GM12878 (cell line): ENCODE data around the gene RPS23. TPM values are rescaled to one million over a fixed set of nuclear protein-coding genes. Genes with fewer than 3 reads are reported as not detected.

ENCODE experiments used
- ATAC-seq: fragments of 200-7000 bp; cut with Tn5 transposase; 3 replicates; pipeline ENCODE4 v1.9.1; 2020; ENCODE audit warnings: mild to moderate bottlenecking, moderate library complexity
- BruUV-seq: library from RNA; stranded (reverse); fragments of 400-500 nt; replicated peaks from 2 replicates; lab custom pipeline; 2021; lab: Mats Ljungman, UMichigan
- CTCF ChIA-PET: fragments of 300-600 bp; sonication (Branson Sonifier 250); formaldehyde crosslinking; extraction: SDS; loops from one replicate; lab custom pipeline; 2021; ENCODE audit warnings: inconsistent platforms; lab: Yijun Ruan, JAX
- POLR2A ChIA-PET: fragments of 350-600 bp; formaldehyde crosslinking; extraction: SDS; loops from one replicate; lab custom pipeline; 2021; ENCODE audit warnings: inconsistent platforms; lab: Charles Lee
- RAD21 ChIA-PET: fragments of 300-600 bp; sonication (Branson Sonifier 250); formaldehyde crosslinking; loops from one replicate; lab custom pipeline; 2023; ENCODE audit warnings: antibody characterized with exemption; ENCODE audit not compliant: unreplicated experiment; lab: Charles Lee
- SMC1A ChIA-PET: fragments of 300-600 bp; sonication (Branson Sonifier 250); formaldehyde crosslinking; loops from one replicate; lab custom pipeline; 2023; ENCODE audit not compliant: unreplicated experiment, uncharacterized antibody; lab: Charles Lee
- DNase-seq: peaks from one replicate; pipeline ENCODE4 v3.0.0-alpha.2; 2011; ENCODE audit warnings: low read depth, low spot score
- FAIRE-seq: peaks from 3 replicates; lab custom pipeline; 2011; peaks lifted over from hg19 to GRCh38; lab: Jason Lieb, UNC
- H2AFZ ChIP-seq: 2 replicates; pipeline ENCODE4 v1.6.0; 2011; ENCODE audit warnings: low read depth, low read length, control low read depth; ENCODE audit not compliant: control insufficient read depth
- H3K27ac ChIP-seq: 2 replicates; pipeline ENCODE4 v1.5.1; 2011; ENCODE audit warnings: control low read depth; ENCODE audit not compliant: control insufficient read depth, insufficient read depth
- H3K27me3 ChIP-seq, 2 experiments: replicated peaks in 1 of 2; 2 replicates each; pipeline versions ENCODE4 v1.6.0 to v1.6.1; 2011; ENCODE audit warnings: low read length in 1 of 2; ENCODE audit not compliant: control insufficient read depth in 2 of 2, insufficient read depth in 2 of 2
- H3K36me3 ChIP-seq, 2 experiments: 2 replicates each; pipeline ENCODE4 v1.5.1; 2011; ENCODE audit warnings: low read length in 1 of 2; ENCODE audit not compliant: control insufficient read depth in 2 of 2, insufficient read depth in 2 of 2
- H3K4me1 ChIP-seq: 2 replicates; pipeline ENCODE4 v1.6.1; 2011; ENCODE audit warnings: mild to moderate bottlenecking, low read length, moderate library complexity, mixed read lengths; ENCODE audit not compliant: control insufficient read depth, insufficient read depth
- H3K4me2 ChIP-seq: 2 replicates; pipeline ENCODE4 v1.6.0; 2011; ENCODE audit warnings: control low read depth; ENCODE audit not compliant: control insufficient read depth, insufficient read depth
- H3K4me3 ChIP-seq: fragments of 200-600 bp; sonication (generic); 2 replicates; pipeline ENCODE4 v1.5.1; 2016
- H3K79me2 ChIP-seq: 2 replicates; pipeline ENCODE4 v1.6.0; 2011; ENCODE audit warnings: low read length; ENCODE audit not compliant: control insufficient read depth, insufficient read depth
- H3K9ac ChIP-seq: 2 replicates; pipeline ENCODE4 v1.8.0; 2011; ENCODE audit warnings: low read length, control low read depth, mixed read lengths; ENCODE audit not compliant: control insufficient read depth, insufficient read depth
- H3K9me3 ChIP-seq: replicated peaks from 3 replicates; pipeline ENCODE4 v1.5.1; 2011; ENCODE audit warnings: mild to moderate bottlenecking, low read length; ENCODE audit not compliant: control insufficient read depth, insufficient read depth
- H4K20me1 ChIP-seq: 2 replicates; pipeline ENCODE4 v1.6.0; 2011; ENCODE audit not compliant: control insufficient read depth, insufficient read depth
- BHLHE40 ChIP-seq, 2 experiments: fragments of 450-650 bp in 1 of 2; IDR thresholded peaks; 2 replicates each; pipeline ENCODE4 v1.6.1; 2011 to 2017; ENCODE audit warnings: low read depth in 2 of 2, borderline replicate concordance in 1 of 2, improper control_type of control experiment in 1 of 2, low read length in 1 of 2, mild to moderate bottlenecking in 1 of 2
- FOXK2 ChIP-seq: fragments of 450-650 bp; IDR thresholded peaks from 2 replicates; pipeline ENCODE4 v1.6.1; 2017; ENCODE audit warnings: mild to moderate bottlenecking, moderate library complexity
- IRF4 ChIP-seq: IDR thresholded peaks from 2 replicates; pipeline ENCODE4 v1.6.1; 2011; ENCODE audit warnings: low read depth, low read length
- MTA2 ChIP-seq: fragments of 450-650 bp; IDR thresholded peaks from 2 replicates; pipeline ENCODE4 v1.6.1; 2016; ENCODE audit warnings: low read depth, mild to moderate bottlenecking, moderate library complexity
- MXI1 ChIP-seq: fragments of 150-350 bp; IDR thresholded peaks from 2 replicates; pipeline ENCODE4 v1.6.1; 2011; ENCODE audit warnings: low read depth, mild to moderate bottlenecking, inconsistent platforms, low read length, improper control_type of control experiment
- NFIC ChIP-seq: IDR thresholded peaks from 2 replicates; pipeline ENCODE4 v1.6.1; 2012; ENCODE audit warnings: low read depth, mild to moderate bottlenecking, inconsistent platforms, low read length, moderate library complexity
- RB1 ChIP-seq: fragments of 450-650 bp; formaldehyde crosslinking; IDR thresholded peaks from 2 replicates; pipeline ENCODE4 v1.6.1; 2017; ENCODE audit warnings: mild to moderate bottlenecking, borderline replicate concordance
- SMAD1 ChIP-seq: fragments of 450-650 bp; IDR thresholded peaks from 2 replicates; pipeline ENCODE4 v1.6.1; 2018; ENCODE audit warnings: mild to moderate bottlenecking, low read depth; ENCODE audit not compliant: partially characterized antibody
- SMAD5 ChIP-seq: IDR thresholded peaks from 2 replicates; pipeline ENCODE4 v1.6.1; 2016; ENCODE audit warnings: antibody characterized with exemption, low read depth
- in situ Hi-C: fragments of 300-500 bp; cut with MboI; formaldehyde crosslinking; loops from 9 replicates; pipeline ENCODE4 v1.14.3; 2018; ENCODE audit warnings: mixed read lengths
- intact Hi-C: fragments of 100-400 bp; cut with micrococcal nuclease; formaldehyde crosslinking; loops from one replicate; pipeline ENCODE4 v1.14.2; 2022; ENCODE audit not compliant: unreplicated experiment
- polyA plus RNA-seq, 11 experiments: library from polyadenylated mRNA; depleted of rRNA in 4 of 11; unstranded in 6 of 11; stranded (reverse) in 5 of 11; fragments of >200 nt; fragmentation: Nextera tagmentation in 4 of 11; fragmentation: Illumina TruSeq in 1 of 11; extraction: Ambion mirVana in 4 of 11; extraction: Trizol in 1 of 11; gene quantifications; 1 replicate in 1 of 11; 2 replicates in 10 of 11; pipeline versions ENCODE4 v1.2.1 to v1.2.3, GENCODE V29; 2011 to 2016; ENCODE audit warnings: inconsistent platforms in 2 of 11, missing spikeins in 2 of 11, low read depth in 1 of 11
- total RNA-seq, 4 experiments: library from RNA; depleted of rRNA in 3 of 4; stranded (reverse); fragments of >200 nt in 3 of 4; fragmentation: Illumina TruSeq in 1 of 4; extraction: Trizol in 1 of 4; gene quantifications; 2 replicates each; pipeline versions ENCODE4 v1.2.1 to v1.2.3, GENCODE V29; 2013 to 2021
- TF ChIP-seq, protein P1 (sequence below): fragments of 150-350 bp; IDR thresholded peaks from 2 replicates; pipeline ENCODE4 v1.6.1; 2016; ENCODE audit warnings: low read depth, low read length
- TF ChIP-seq, protein P2 (sequence below): fragments of 450-650 bp; IDR thresholded peaks from 2 replicates; pipeline ENCODE4 v1.6.1; 2016; ENCODE audit warnings: mild to moderate bottlenecking
- TF ChIP-seq, protein P3 (sequence below): IDR thresholded peaks from 2 replicates; pipeline ENCODE4 v1.6.1; 2011; ENCODE audit warnings: mild to moderate bottlenecking, low read depth, low read length, moderate library complexity; ENCODE audit not compliant: insufficient replicate concordance

The RPS23 gene
- total and polyA plus RNA-seq, 10 of the 15 experiments (the other 5 are each of a cell fraction or from before 2014, with no cell fraction given): 2,489 to 8,145 (median 5,256) TPM

DNA sequence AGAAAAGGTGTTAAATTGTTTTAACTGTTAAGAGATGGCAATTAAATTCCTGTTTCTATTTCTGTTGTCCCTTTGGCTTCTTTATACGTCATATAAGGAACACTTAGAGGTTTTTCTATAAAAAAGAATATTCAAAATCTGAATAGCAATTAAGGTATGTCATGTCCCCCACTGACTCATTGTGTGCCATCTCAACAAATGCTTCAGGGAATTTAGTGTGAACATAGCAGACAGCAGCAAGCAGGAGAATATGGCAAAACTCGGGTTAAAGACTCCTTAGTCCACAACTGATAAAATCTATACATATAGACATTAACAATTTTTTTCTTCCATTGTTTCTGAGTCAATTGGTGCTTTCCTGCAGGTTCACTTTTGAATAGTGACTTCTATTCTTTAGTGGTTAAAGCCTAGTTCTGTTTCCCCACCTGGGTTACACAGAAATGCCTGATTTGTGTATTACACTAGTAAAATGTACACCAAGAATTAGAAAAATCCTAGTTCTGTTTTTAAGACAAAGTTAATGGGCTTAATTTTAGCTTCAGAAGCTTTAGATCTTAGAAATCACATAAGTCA, 17.9 kb upstream of the RPS23 start (continued):
- TF ChIP-seq IRF4 (no peak), SMAD1 (no peak), RB1 (no peak), BHLHE40 (IDR thresholded peaks at IDR 0.05; ENCODE audit: borderline replicate concordance in 1 of 2, low read depth in 2 of 2, low read length in 1 of 2) (no peak), MTA2 (peak; percentile 74), NFIC (peak; percentile 23; the same call in 1 of the 2 replicates)
- TF ChIP-seq, protein P1, sequence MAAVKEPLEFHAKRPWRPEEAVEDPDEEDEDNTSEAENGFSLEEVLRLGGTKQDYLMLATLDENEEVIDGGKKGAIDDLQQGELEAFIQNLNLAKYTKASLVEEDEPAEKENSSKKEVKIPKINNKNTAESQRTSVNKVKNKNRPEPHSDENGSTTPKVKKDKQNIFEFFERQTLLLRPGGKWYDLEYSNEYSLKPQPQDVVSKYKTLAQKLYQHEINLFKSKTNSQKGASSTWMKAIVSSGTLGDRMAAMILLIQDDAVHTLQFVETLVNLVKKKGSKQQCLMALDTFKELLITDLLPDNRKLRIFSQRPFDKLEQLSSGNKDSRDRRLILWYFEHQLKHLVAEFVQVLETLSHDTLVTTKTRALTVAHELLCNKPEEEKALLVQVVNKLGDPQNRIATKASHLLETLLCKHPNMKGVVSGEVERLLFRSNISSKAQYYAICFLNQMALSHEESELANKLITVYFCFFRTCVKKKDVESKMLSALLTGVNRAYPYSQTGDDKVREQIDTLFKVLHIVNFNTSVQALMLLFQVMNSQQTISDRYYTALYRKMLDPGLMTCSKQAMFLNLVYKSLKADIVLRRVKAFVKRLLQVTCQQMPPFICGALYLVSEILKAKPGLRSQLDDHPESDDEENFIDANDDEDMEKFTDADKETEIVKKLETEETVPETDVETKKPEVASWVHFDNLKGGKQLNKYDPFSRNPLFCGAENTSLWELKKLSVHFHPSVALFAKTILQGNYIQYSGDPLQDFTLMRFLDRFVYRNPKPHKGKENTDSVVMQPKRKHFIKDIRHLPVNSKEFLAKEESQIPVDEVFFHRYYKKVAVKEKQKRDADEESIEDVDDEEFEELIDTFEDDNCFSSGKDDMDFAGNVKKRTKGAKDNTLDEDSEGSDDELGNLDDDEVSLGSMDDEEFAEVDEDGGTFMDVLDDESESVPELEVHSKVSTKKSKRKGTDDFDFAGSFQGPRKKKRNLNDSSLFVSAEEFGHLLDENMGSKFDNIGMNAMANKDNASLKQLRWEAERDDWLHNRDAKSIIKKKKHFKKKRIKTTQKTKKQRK: no peak

DNA sequence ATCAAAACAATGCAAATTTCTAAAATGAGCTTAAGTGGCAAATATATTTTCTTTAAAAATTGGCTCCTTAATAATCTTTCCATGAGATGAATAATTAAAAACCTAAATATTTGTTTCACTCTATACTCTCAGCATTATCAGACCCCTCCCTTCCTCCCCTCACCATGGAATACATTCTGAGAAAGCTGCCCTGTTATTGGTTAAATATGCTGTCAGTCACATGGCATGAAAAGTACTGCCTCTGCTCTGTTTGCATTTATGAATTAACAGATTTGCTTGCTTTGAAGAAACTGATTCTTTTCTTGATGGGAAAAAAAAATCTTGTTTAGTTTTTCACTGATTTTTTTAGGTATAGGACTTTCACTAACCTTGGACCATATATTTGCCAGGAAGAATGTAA, 17.0 kb upstream of the RPS23 start:
- Histone ChIP-seq H3K4me3 (no peak overlapping the region), H3K4me1 (no peaks in the 10 kb centered on the region), H3K79me2 (no peaks in the 10 kb centered on the region), H3K27ac (no peak overlapping the region), H3K36me3 (no peaks in the 10 kb centered on the region), H2AFZ (no peak overlapping the region), H3K4me2 (no peak overlapping the region), H3K9me3 (no peaks in the 10 kb centered on the region), H3K27me3 (no peaks in the 10 kb centered on the region), H3K9ac (no peak overlapping the region), H4K20me1 (no peaks in the 10 kb centered on the region)
- BruUV-seq: no TSS peak
- ChIA-PET CTCF (no interaction called here), SMC1A (interaction anchor here (0.7 to 0.9 kb wide), 3 partner anchors 16 to 21 kb away, joined by 3 to 5 read pairs (median 3); partner anchors contain the start of gene RPS23), POLR2A (interaction anchor here (1.6 kb wide), 1 partner anchor 12 kb away, joined by 3 read pairs; no protein-coding TSS in a partner anchor), RAD21 (interaction anchor here (0.9 to 1.6 kb wide), 2 partner anchors 17 to 1204 kb away, joined by 3 read pairs; no protein-coding TSS in a partner anchor)
- intact Hi-C loops: no loop called here
- in situ Hi-C loops: no loop called here
- DNase-seq (no peak), ATAC-seq (peak; percentile 38; the same call in 1 of the 3 replicates), FAIRE-seq (no peak)
- no peak for TF ChIP-seq SMAD5
- no peak for TF ChIP-seq MXI1
- no peak for TF ChIP-seq BHLHE40 (IDR thresholded peaks at IDR 0.05; ENCODE audit: borderline replicate concordance in 1 of 2, low read depth in 2 of 2, low read length in 1 of 2)
- no peak for TF ChIP-seq FOXK2
- TF ChIP-seq, protein P2, sequence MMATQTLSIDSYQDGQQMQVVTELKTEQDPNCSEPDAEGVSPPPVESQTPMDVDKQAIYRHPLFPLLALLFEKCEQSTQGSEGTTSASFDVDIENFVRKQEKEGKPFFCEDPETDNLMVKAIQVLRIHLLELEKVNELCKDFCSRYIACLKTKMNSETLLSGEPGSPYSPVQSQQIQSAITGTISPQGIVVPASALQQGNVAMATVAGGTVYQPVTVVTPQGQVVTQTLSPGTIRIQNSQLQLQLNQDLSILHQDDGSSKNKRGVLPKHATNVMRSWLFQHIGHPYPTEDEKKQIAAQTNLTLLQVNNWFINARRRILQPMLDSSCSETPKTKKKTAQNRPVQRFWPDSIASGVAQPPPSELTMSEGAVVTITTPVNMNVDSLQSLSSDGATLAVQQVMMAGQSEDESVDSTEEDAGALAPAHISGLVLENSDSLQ: peak; percentile 94
- TF ChIP-seq, protein P3, sequence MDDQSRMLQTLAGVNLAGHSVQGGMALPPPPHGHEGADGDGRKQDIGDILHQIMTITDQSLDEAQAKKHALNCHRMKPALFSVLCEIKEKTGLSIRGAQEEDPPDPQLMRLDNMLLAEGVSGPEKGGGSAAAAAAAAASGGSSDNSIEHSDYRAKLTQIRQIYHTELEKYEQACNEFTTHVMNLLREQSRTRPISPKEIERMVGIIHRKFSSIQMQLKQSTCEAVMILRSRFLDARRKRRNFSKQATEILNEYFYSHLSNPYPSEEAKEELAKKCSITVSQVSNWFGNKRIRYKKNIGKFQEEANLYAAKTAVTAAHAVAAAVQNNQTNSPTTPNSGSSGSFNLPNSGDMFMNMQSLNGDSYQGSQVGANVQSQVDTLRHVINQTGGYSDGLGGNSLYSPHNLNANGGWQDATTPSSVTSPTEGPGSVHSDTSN: peak; percentile 86
